NCI-H345 treated with DMSO at 0.1 percent for 48 hours (cell line): Measurements from ENCODE around the gene C1orf35.

ENCODE experiments used
- DNase-seq: peaks from one replicate; lab custom pipeline; 2025; ENCODE audit not compliant: unreplicated experiment; lab: John Stamatoyannopoulos, UW

The C1orf35 gene

GRCh38 chr1:228095938-228096337, 7.2 kb downstream of the C1orf35 start:
- no peak for DNase-seq

DNA sequence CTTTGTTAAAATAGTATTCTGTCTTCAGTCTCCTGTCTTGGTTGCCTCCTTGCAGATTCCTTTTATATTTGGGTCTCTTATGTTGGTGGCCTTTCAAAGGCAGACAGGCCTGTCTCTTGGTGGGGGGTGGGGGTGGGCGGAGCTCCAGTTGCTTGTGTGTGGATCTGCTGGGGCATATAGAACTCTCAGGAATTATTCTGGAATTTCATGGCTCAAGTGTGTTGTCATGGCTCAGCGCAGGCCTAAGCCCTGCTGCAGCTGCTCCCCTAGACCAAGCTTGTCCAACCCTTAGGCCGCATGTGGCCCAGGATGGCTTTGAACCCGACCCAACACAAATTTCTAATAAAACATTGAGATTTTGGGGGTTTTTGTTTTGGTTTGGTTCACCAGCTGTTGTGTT, 8.0 kb downstream of the C1orf35 start:
- no peak for DNase-seq

DNA sequence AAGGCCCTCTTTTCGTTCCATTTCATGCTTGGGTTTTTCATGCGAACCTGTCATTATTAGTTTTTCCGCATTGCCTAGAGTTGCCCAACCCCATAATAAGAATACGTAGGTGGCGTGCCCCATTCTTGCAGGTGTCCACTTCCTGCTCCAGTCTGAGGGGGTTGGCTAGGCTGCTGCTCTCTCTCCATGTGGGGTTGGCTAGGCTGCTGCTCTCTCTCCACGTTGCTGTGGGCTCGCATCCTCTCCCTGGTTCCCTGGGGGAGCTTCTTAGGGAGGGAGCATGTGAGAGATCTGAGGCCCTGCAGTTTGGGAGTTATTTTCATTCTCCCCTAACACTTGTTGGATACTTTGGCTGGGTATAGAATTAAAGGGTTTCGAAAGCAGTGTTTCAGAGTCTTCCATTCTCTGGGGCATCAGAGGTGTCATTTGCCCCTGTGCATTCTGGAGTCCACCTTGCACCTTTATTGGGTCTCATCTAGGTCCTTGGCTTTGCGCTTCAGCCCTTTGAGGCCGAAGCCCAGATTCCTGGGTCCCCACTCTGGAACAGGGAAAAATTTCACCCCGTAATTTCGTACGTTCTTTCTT, 8.6 kb downstream of the C1orf35 start:
- DNase-seq: no peak

GRCh38 chr1:228093050-228093906, 9.8 kb downstream of the C1orf35 start:
- DNase-seq: no peak

DNA sequence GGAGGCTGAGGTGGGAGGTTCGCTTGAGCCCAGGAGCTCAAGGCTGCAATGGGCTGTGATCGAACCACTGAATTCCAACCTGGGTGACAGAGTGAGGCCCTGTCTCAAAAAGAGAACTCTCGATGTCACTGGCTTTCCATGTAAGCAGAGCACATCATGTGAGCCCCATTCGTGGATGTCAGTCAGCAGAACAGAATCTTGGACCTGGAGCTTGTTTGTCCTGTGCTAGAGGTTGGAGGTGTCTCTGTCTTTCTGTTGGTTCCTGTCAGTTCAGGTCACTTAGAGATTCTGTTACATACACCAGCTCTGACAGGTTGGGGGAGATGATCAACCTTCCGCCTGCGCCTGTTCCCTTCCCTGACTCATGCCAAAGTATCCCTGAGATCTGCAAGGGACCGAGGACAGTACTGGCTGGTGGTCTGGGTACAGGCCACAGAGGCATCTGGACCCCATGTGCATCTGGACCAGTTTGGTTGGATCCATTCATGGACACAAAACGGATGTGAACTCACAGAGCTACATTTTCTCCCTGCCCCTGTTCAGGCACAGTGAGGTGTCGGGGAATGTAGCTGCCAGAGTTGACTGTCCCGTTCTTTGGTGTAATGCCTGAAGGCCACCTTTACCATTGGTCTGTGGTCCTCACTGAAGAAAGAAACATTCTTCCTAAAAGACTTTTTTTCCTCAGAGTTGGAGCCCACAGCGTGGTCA, 10.6 kb downstream of the C1orf35 start:
- DNase-seq: no peak

GRCh38 chr1:228091084-228091483, 12.0 kb downstream of the C1orf35 start:
- DNase-seq: no peak

GRCh38 chr1:228090613-228091081, 12.5 kb downstream of the C1orf35 start:
- no peak for DNase-seq

GRCh38 chr1:228089519-228090380, 13.4 kb downstream of the C1orf35 start:
- DNase-seq: no peak

DNA sequence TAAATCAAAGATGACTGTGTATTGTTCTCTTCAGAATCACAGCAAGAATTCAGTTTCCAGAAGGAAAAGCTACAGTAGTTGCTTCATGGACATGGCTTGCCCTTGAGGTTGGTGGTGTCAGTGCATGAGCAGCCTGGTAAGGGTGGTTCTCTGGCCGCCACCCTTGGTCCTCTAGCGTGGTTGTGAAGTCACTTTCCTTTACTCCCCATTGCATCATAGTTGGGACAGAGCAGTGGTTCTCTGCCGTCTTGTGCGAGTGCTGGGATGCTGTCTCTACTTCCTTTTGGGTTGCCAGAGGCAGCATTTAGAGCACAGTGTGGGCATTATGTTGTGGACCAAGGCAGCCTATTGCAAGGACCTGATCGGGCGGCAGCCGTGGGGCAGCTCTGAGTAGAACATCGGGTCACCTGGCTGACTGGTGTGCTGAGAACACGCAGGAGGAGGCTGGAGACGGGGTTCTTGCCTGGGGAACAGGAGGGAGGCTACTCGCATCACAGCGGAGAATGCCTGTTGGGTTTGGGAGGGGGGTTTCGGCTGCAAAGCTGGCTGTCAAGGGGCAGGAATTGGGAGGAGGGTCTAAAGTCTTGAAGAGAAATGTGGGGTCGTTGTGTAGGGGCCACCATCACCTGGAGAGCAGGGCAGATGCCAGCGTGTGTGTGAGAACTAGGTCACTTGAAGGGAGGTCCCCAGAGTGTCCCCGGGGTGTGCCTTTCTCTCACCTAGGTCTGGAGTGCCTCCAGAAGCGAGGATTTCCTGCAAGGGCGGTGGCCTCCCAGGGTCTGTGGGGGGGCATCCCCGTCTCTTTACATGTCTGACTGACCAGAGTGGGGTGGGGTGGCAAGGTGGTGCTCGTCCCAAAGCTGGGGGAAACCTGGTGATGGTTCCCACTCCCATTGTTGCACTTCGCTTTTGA, 14.3 kb downstream of the C1orf35 start:
- no peak for DNase-seq

DNA sequence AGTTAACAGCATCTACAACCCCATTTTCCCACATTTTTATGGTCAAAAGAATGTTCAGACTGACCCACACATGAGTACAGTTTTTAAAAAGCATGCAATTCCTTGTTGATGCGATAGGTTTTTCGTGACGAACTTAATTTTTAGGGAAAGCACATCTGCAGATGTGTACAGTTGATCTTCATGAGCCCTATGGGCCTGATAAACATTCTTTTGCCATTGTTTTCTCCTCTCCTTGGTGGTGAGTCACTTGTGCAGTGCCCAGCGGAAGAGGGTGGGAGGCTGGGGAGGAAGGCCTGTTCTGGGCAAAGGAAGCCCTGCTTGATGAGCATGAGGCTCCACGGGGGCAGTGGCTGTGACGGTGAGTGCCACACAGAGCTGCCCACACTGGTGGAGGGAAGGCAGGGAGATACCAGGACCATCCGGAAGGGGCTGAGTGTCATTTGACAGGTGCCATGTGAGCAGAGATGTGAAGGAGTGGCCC, 15.3 kb downstream of the C1orf35 start:
- DNase-seq: no peak

GRCh38 chr1:228085287-228085951, 17.7 kb downstream of the C1orf35 start:
- no peak for DNase-seq

DNA sequence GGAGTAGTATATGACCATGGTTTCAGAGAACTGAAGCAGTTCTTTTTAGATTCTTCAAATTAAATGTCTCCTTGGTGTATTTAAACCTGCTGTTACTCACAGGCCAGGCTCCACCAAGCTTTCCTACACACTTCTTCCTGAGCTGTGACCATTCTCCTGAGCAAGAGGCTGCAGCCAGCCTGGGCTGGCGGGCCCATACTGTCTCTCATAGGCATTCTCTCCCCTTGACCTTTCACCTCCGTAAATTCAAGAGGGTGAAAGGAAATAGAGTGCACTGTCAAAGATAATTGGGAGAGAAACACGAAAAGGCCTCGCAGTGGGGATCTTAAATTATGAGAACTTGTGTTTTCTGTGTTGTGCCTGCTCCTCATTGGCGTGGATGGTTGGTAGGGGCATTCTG, 18.3 kb downstream of the C1orf35 start:
- no peak for DNase-seq

DNA sequence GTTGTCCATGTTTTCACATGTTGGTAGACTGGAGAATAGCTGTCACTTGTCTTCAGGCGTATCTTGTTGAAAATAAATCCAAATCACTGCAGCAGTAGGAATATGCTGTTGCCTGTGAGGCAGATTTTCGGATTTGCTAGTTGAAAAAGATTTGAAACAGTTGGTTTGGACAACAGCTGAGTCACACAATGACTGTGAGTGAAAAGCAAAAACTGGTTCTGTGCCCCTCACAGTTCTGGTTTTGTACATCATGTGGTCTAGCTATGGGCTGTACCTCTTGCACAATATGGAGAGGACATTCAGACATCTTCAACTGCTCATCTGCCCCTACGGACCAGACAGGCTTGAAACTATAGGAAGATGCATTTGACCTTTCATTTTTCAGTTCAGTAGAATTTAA, 18.8 kb downstream of the C1orf35 start:
- DNase-seq: no peak

GRCh38 chr1:228083871-228084278, 19.2 kb downstream of the C1orf35 start:
- DNase-seq: no peak

GRCh38 chr1:228082918-228083870, 19.9 kb downstream of the C1orf35 start:
- no peak for DNase-seq

DNA sequence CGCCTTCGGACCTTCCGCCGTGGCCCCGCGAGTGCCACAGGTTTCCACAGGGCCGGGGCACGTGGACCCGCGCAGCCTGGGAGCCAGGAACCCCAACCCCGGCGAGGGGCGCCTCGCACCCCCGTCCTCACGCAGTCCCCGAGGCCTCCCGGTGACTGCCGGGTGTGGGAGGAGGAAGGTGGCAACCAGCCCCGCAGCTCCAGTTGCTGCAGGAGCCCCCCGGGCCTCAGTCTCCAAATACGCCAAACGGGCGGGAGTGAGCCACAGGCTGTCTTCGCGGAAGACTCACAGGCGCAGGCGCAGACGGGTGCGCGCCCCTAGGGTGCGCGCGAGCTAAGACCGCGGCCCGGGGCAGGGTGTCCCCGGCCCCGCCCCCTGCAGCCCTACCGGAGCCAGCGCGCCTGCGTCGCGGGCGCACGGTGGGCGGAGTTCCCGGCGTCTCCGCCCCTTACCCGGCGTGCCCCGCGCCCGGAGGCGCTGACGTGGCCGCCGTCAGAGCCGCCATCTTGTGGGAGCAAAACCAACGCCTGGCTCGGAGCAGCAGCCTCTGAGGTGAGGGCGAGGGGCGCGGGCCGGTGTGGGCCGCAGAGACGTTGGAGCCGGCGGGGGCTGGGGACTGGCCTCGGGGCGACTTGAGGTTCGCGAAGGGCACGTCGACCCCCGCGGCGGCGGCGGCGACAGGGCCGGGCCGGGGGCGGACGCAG, 20.8 kb downstream of the C1orf35 start, which contains the start of gene ARF1:
Gene ARF1 (plus strand): TSS at position 495 of the 704 bp plus-strand sequence. CDS start 14,407 bp downstream, outside the sequence.
- peak; percentile 85 for DNase-seq

GRCh38 chr1:228081578-228082213, 21.4 kb downstream of the C1orf35 start:
- no peak for DNase-seq
